GM12873 (cell line): ENCODE results near the gene SNTG2.

Source experiments
- TF ChIP-seq, protein P1 (sequence below): IDR thresholded peaks from 2 replicates; pipeline ENCODE4 v1.5.1; 2012; ENCODE audit warnings: low read depth, mild to moderate bottlenecking, moderate library complexity, low read length, control low read depth; ENCODE audit not compliant: insufficient read depth; ENCODE audit errors: missing control alignments

The SNTG2 gene

DNA sequence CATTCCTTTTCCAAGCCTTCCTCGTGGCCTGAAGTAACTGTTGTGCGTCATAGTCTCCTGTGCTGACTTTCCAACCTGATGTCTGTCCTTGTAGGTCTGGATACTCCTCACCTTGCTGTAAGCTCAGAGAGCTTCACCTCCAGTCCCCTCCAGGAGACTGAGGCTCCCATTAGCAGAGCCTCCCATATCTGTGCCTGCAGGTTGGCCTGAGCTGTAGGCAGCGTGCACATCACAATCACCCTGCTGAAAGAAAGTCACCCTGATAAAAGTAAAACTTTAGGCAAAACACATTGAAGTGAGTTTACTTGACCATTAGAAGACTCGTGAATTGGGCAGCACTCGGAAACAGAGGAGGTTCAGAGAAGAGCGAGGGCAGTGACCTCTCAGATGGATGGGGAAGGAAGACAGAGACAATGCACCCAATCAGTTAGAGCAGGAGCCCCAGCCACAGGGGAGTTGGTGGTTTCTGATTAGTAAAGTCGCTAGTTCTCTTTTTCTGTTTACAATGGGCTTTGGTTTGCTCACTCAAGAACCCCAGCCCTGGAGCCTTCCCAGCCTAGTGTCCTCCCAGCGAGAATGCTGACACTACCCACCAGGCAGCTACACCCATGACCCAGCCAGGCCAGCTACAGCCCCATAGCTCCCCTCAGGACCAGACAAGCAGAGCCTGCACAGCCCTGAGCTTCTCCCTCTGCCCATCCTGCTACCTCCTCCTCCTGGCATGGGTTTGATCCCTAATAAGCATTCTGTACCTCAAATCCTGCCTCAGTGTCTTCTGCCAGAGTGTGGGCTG, 450.5 kb downstream of the SNTG2 start:
- TF ChIP-seq, protein P1, sequence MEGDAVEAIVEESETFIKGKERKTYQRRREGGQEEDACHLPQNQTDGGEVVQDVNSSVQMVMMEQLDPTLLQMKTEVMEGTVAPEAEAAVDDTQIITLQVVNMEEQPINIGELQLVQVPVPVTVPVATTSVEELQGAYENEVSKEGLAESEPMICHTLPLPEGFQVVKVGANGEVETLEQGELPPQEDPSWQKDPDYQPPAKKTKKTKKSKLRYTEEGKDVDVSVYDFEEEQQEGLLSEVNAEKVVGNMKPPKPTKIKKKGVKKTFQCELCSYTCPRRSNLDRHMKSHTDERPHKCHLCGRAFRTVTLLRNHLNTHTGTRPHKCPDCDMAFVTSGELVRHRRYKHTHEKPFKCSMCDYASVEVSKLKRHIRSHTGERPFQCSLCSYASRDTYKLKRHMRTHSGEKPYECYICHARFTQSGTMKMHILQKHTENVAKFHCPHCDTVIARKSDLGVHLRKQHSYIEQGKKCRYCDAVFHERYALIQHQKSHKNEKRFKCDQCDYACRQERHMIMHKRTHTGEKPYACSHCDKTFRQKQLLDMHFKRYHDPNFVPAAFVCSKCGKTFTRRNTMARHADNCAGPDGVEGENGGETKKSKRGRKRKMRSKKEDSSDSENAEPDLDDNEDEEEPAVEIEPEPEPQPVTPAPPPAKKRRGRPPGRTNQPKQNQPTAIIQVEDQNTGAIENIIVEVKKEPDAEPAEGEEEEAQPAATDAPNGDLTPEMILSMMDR, result no peak

DNA sequence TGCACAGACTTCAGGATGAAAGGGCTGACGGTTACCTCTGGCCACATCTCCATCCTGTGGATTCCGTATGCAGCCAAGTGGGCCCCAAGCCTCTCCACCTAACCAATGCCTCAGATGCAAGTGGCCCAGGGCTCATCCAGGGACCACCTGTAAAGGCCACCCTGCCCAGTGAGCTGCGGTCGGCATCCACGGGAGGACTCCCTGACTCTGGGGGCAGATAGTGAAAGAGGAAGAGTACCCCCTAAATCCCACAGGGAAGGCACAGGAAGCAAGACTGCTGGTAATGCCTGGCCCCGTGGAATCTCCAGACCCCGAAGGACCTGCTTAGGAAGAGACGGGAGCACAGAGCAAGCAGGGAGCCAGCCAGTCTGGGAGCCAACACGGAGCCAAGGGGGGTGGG, 451.4 kb downstream of the SNTG2 start:
- TF ChIP-seq, protein P1, result no peak

DNA sequence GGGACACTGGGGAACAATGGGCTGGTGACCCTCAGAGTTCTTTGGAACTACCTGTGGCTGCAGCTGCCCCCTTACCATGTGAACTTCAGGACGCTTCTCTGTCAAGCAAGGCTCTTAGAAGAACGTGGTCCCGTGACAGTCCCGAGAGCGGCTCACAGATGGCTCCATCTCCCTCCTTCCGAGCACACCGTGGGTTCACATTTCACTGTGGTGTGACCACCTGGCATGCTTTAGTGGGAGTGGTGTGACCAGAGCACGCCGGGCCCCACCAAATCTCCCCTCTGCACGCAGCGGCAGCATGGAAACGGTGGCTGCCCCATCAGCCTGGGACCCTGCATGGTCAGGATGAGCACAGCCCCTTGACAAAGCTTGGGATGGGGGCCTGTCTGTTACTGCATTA, 452.9 kb downstream of the SNTG2 start:
- TF ChIP-seq, protein P1, result no peak

DNA sequence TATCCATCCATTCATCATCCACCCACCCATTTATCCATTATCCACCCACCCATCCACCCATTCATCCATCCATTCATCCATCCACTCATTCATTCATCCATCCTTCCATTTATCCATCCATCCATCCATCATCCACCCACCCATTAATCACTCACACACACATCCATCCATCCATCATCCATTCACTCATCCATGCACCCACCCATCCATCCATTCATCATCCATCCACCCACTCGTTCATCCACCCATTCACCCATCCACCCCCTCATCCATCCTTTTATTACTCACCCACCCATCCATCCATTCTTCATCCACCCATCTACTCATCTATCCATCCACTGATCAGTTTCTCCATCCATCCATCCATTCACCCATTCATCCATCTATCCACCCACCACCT, 454.5 kb downstream of the SNTG2 start:
- TF ChIP-seq, protein P1, result no peak

DNA sequence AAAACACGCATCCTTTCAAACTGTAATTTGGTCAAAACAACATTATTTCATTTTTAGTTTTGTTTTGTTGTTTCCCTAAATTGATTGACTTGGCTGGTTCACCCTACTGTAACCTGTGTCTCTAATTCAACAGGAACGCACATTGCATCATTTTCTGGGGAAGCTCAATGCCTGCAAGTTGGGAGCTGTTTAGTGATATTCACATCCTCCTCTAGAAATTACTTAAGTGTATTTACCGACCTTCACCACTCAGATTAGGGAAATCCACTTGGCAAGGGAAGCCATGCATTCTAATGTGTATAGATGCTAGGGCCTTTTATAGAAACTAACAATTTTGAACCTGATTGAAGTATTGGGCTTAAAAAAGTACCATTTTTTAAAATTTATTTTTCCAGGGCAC, 455.3 kb downstream of the SNTG2 start:
- TF ChIP-seq, protein P1, result no peak

DNA sequence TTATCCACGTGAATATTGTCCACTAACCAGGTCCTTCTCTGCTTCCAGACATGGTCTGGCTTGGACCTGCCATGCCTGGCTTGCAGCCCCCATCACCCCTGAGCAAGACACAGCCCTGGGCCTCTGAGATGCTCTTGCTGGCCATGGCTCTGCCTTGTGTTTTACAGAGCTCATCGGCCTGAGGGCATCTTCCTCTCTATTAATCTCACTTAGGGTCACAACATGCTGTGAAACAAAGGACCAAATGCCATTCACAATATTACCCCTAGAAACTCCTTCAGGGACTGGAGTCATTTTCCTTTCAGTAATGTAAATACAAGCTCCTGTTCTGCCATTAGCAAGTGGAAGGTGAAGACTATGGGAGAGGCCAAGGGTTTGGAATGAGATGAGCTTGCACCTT, 455.8 kb downstream of the SNTG2 start:
- TF ChIP-seq, protein P1, result no peak

DNA sequence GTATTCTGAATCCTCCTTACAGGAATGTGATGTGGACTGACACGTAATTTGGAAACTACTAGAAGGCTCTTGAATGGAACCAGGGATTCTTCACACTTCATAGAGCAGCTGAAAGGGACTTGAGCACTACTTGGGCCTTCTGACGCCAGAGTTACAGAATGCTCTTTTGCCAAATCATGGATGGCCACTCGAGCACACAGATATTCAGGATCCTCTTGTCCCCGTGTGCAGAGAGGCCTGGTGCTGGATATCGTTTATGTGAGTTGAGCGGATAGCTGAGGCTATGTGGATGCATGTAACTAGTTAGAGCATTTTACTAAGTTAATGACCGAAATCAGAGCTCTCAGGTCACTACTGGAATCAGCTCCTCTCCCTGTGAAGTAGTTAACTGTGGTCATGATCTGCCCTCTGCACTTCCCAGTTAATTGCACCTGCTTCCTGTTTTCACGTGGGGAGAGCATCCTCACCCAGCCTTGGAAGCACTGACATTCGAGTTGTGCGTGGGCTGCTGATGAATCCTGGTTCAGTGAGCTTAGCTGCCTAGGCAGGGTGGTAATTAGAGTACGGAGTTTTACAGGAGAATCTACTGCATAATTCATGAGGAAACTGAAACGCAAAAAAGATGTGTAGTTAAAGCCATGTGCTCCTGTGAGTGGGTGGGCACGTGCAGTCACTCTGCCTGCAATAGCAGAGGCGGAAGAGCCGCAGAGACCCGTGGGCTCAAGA, 457.5 kb downstream of the SNTG2 start:
- TF ChIP-seq, protein P1, result no peak
